ENCODE measurements around the gene FGF4. TPM values are rescaled to one million over a fixed set of nuclear protein-coding genes. Genes with fewer than 3 reads are reported as not detected.

FGF4 gene
- total RNA-seq, 2 donors from 2014 or later = 0.28 TPM; not detected in 1

DNA sequence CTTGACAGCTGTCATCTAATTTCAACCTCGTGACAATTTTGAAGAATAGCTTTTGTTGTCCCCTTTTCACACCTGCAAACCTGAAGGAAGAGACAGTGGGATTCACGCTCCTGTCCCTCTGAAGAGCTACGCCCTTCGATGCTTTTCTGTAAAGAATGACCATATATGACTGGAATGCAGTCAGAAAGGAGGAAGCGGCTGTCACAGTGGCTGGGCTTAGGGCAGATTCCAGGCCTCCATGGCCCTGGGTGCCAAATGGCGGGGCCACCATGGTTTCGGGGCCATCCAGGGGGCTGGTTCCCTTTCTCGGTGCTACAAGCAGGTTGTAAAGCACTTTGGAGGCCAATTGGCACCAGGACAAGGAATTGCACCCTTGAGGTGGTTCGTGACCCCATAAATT, 49.1 kb downstream of the FGF4 start:
- Histone ChIP-seq H3K4me3 (no peak overlapping the region), H3K27me3 (replicated peaks; ENCODE audit: insufficient read depth) (peaks cover 2% of the 10 kb centered on the region), H3K4me1 (replicated peaks) (no peaks in the 10 kb centered on the region), H3K27ac (no peak overlapping the region), H3K9me3 (no peaks in the 10 kb centered on the region), H3K36me3 (no peaks in the 10 kb centered on the region)
- intact Hi-C loops (cut with DNase I) = no loop called here
- TF ChIP-seq POLR2A (IDR thresholded peaks at IDR 0.05) = no peak
- TF ChIP-seq, protein P1, sequence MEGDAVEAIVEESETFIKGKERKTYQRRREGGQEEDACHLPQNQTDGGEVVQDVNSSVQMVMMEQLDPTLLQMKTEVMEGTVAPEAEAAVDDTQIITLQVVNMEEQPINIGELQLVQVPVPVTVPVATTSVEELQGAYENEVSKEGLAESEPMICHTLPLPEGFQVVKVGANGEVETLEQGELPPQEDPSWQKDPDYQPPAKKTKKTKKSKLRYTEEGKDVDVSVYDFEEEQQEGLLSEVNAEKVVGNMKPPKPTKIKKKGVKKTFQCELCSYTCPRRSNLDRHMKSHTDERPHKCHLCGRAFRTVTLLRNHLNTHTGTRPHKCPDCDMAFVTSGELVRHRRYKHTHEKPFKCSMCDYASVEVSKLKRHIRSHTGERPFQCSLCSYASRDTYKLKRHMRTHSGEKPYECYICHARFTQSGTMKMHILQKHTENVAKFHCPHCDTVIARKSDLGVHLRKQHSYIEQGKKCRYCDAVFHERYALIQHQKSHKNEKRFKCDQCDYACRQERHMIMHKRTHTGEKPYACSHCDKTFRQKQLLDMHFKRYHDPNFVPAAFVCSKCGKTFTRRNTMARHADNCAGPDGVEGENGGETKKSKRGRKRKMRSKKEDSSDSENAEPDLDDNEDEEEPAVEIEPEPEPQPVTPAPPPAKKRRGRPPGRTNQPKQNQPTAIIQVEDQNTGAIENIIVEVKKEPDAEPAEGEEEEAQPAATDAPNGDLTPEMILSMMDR (IDR thresholded peaks at IDR 0.05) = no peak
- no peak for TF ChIP-seq POLR2AphosphoS5 (IDR thresholded peaks at IDR 0.05)
- no peak for DNase-seq (ENCODE audit: low spot score)
- 58% methylated on average over 9 of the region's 9 CpGs for WGBS

DNA sequence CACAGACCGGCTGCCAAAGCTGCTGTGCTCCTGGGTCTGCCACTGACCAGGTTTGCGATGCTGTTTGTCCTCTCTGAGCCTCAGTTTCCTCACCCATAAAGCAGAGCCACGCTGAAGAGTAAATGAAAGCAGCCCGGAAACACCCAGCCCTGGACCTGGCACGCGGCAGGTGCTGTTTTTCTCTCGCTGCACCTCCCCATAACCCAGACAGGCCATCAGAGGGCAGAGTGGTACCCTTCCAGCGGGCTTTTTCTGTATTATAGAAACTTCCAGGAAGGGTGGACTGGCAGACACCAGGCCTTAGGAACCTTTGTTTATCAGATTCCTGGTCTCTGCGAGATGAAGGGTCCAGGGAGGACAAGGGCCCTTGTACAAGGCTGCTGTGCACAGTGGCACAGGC, 53.4 kb downstream of the FGF4 start:
- TF ChIP-seq, protein P1 (IDR thresholded peaks at IDR 0.05) = peak in 1 of 4 experiments; percentile 5
- no peak for TF ChIP-seq POLR2AphosphoS5 (IDR thresholded peaks at IDR 0.05)
- no peak overlapping the region for H3K4me3 ChIP-seq
- H3K27me3 ChIP-seq (replicated peaks; ENCODE audit: insufficient read depth) = peaks cover 2% of the 10 kb centered on the region
- H3K9me3 ChIP-seq = no peaks in the 10 kb centered on the region
- no peak overlapping the region for H3K27ac ChIP-seq
- no peak for DNase-seq (ENCODE audit: low spot score)
- WGBS = 42% methylated on average over 9 of the region's 9 CpGs
- no peaks in the 10 kb centered on the region for H3K4me1 ChIP-seq (replicated peaks)
- intact Hi-C loops (cut with DNase I) = no loop called here
- H3K36me3 ChIP-seq = no peaks in the 10 kb centered on the region

DNA sequence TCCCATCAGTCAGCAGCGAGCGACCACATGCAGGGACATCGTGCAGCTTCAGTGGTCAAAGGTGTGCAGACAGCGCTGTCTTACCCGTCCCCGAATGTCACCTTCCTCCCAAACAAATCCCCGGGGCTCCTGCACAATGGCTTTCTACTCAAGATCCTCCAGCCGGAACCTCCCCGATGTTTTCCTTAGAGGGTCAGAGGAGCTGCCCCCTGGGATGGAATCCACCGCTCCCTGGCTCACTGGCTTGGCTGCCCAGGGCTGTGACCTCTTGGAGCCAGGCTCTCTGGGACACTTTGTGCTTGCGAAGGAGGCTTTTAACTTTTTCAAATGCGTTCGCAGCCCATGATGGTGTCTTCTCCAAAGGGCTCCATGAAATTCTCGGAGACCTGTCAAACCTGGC, 54.0 kb downstream of the FGF4 start:
- intact Hi-C loops (cut with DNase I) = no loop called here
- Histone ChIP-seq H3K27ac (no peak overlapping the region), H3K9me3 (no peaks in the 10 kb centered on the region), H3K4me3 (no peak overlapping the region), H3K27me3 (replicated peaks; ENCODE audit: insufficient read depth) (peaks cover 2% of the 10 kb centered on the region), H3K4me1 (replicated peaks) (no peaks in the 10 kb centered on the region), H3K36me3 (no peaks in the 10 kb centered on the region)
- 52% methylated on average over 14 of the region's 14 CpGs for WGBS
- no peak for DNase-seq (ENCODE audit: low spot score)
- TF ChIP-seq, protein P1 (IDR thresholded peaks at IDR 0.05) = no peak
- TF ChIP-seq POLR2AphosphoS5 (IDR thresholded peaks at IDR 0.05) = no peak
- TF ChIP-seq POLR2A (IDR thresholded peaks at IDR 0.05) = no peak

Other genes starting within 250 kb of the FGF4 start
- 100 to 1,000 TPM in 1 of 2 donors, 10 to 100 TPM in 1; 69.2 to 188 TPM for gene CCND1, start 134.2 kb downstream of the FGF4 start, total RNA-seq
- gene LTO1, start 100.0 kb downstream of the FGF4 start, total RNA-seq = 10 to 100 TPM; 14.9 to 39.5 TPM
- gene FGF19, start 71.3 kb downstream of the FGF4 start, total RNA-seq = not detected
- not detected for gene FGF3, start 44.1 kb upstream of the FGF4 start, total RNA-seq